Endothelial cell of umbilical vein (primary cell): ENCODE data around the gene RPL31.

Experiments
- CTCF ChIP-seq, 2 donors: IDR thresholded peaks; 1 replicate in 1 of 2; 2 replicates in 1 of 2; pipeline ENCODE4 v1.5.1; 2011; ENCODE audit warnings: low read length in 2 of 2, mild to moderate bottlenecking in 2 of 2, moderate library complexity in 2 of 2, control low read depth in 1 of 2, inconsistent platforms in 1 of 2, low read depth in 1 of 2; ENCODE audit not compliant: insufficient read depth in 1 of 2; ENCODE audit errors: extremely low read depth in 1 of 2
- POLR2A ChIP-seq: IDR thresholded peaks from 2 replicates; pipeline ENCODE4 v1.6.1; 2012; ENCODE audit warnings: low read depth, mild to moderate bottlenecking, control low read depth, low read length

- TF ChIP-seq POLR2A (no peak), CTCF (IDR thresholded peaks at IDR 0.05; ENCODE audit: extremely low read depth in 1 of 2, insufficient read depth in 1 of 2, low read depth in 1 of 2, low read length in 2 of 2) (no peak)
These were observed 33.6 kb upstream of the RPL31 start for GRCh38 chr2:100968146-100969145.
